ENCODE results near the gene PSD2. TPM values are rescaled to one million over a fixed set of nuclear protein-coding genes. Genes with fewer than 3 reads are reported as not detected.
A peak's percentile ranks its signal among the peaks of the same experiment; 100 is the strongest.

PSD2 gene
- total and polyA plus RNA-seq, 2 of the 13 experiments (the other 11 are each of a cell fraction or from before 2014, with no cell fraction given), result 0.07 TPM; not detected in 1

GRCh38 chr5:139765409-139766217 lies 30.0 kb upstream of the PSD2 start (continued):
- TF ChIP-seq MAZ (IDR thresholded peaks at IDR 0.05; ENCODE audit: borderline replicate concordance, low read depth, low read length), result no peak
- peak; percentile 77 for TF ChIP-seq MAZ (CRISPR knock-in tag; IDR thresholded peaks at IDR 0.05; ENCODE audit: low read depth)
- TF ChIP-seq ZNF350 (CRISPR knock-in tag; IDR thresholded peaks at IDR 0.05; ENCODE audit: borderline replicate concordance, low read depth), result peak; percentile 49; the same call in 1 of the 2 replicates
- TF ChIP-seq, protein P1, sequence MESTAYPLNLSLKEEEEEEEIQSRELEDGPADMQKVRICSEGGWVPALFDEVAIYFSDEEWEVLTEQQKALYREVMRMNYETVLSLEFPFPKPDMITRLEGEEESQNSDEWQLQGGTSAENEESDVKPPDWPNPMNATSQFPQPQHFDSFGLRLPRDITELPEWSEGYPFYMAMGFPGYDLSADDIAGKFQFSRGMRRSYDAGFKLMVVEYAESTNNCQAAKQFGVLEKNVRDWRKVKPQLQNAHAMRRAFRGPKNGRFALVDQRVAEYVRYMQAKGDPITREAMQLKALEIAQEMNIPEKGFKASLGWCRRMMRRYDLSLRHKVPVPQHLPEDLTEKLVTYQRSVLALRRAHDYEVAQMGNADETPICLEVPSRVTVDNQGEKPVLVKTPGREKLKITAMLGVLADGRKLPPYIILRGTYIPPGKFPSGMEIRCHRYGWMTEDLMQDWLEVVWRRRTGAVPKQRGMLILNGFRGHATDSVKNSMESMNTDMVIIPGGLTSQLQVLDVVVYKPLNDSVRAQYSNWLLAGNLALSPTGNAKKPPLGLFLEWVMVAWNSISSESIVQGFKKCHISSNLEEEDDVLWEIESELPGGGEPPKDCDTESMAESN (CRISPR knock-in tag; conservative IDR thresholded peaks at IDR 0.05), result peak; percentile 34; the same call in 1 of the 2 replicates
- TF ChIP-seq SMARCC2 (IDR thresholded peaks at IDR 0.05), result no peak
- no peak for TF ChIP-seq SOX13 (IDR thresholded peaks at IDR 0.05)
- no peak for TF ChIP-seq SOX13 (CRISPR knock-in tag; conservative IDR thresholded peaks at IDR 0.05 in 1 of 2, IDR thresholded peaks at IDR 0.05 in 1 of 2)
- TF ChIP-seq TCF7L2 (IDR thresholded peaks at IDR 0.05; ENCODE audit: low read depth, low read length), result no peak
- peak; percentile 64 for TF ChIP-seq TAF15 (IDR thresholded peaks at IDR 0.05; ENCODE audit: low read depth, low read length, poor library complexity, severe bottlenecking)
- TF ChIP-seq NAIF1 (CRISPR knock-in tag; IDR thresholded peaks at IDR 0.05; ENCODE audit: borderline replicate concordance), result 0 out of 2 replicates have a peak, but pooled peaks have one; percentile 34
- no peak for TF ChIP-seq ZNF335 (CRISPR knock-in tag; IDR thresholded peaks at IDR 0.05)
- TF ChIP-seq ZNF547 (CRISPR knock-in tag; IDR thresholded peaks at IDR 0.05), result no peak
- no peak for TF ChIP-seq SMAD3 (CRISPR knock-in tag; IDR thresholded peaks at IDR 0.05)
- peak; percentile 37 for TF ChIP-seq PHF8 (CRISPR knock-in tag; IDR thresholded peaks at IDR 0.05)
- 0 out of 2 replicates have a peak, but pooled peaks have one; percentile 30 for TF ChIP-seq HOXD1 (CRISPR knock-in tag; IDR thresholded peaks at IDR 0.05)
- TF ChIP-seq KAT7 (CRISPR knock-in tag; IDR thresholded peaks at IDR 0.05; ENCODE audit: borderline replicate concordance), result 0 out of 2 replicates have a peak, but pooled peaks have one; percentile 91
- 0 out of 2 replicates have a peak, but pooled peaks have one; percentile 36 for TF ChIP-seq MEIS1 (CRISPR knock-in tag; IDR thresholded peaks at IDR 0.05; ENCODE audit: borderline replicate concordance)
- TF ChIP-seq POLR2G (IDR thresholded peaks at IDR 0.05; ENCODE audit: low read depth, low read length), result no peak
- no peak for TF ChIP-seq SIN3B (IDR thresholded peaks at IDR 0.05; ENCODE audit: low read length)
- TF ChIP-seq KLF9 (CRISPR knock-in tag; IDR thresholded peaks at IDR 0.05; ENCODE audit: low read depth), result no peak
- no peak for TF ChIP-seq GTF3A (CRISPR knock-in tag; conservative IDR thresholded peaks at IDR 0.05)
- TF ChIP-seq NFATC3 (CRISPR knock-in tag; IDR thresholded peaks at IDR 0.05), result no peak
- peak; percentile 86; the same call in 1 of the 2 replicates for TF ChIP-seq ZNF333 (CRISPR knock-in tag; IDR thresholded peaks at IDR 0.05; ENCODE audit: borderline replicate concordance)
- TF ChIP-seq, protein P2, sequence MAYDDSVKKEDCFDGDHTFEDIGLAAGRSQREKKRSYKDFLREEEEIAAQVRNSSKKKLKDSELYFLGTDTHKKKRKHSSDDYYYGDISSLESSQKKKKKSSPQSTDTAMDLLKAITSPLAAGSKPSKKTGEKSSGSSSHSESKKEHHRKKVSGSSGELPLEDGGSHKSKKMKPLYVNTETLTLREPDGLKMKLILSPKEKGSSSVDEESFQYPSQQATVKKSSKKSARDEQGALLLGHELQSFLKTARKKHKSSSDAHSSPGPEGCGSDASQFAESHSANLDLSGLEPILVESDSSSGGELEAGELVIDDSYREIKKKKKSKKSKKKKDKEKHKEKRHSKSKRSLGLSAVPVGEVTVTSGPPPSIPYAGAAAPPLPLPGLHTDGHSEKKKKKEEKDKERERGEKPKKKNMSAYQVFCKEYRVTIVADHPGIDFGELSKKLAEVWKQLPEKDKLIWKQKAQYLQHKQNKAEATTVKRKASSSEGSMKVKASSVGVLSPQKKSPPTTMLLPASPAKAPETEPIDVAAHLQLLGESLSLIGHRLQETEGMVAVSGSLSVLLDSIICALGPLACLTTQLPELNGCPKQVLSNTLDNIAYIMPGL (CRISPR knock-in tag; IDR thresholded peaks at IDR 0.05; ENCODE audit: borderline replicate concordance in 1 of 2, low read depth in 1 of 2), result peak; percentile 96 to 99
- 0 out of 2 replicates have a peak, but pooled peaks have one; percentile 36 for TF ChIP-seq ZNF691 (CRISPR knock-in tag; IDR thresholded peaks at IDR 0.05; ENCODE audit: borderline replicate concordance, low read depth)
- no peak for TF ChIP-seq ZC3H4 (CRISPR knock-in tag; IDR thresholded peaks at IDR 0.05; ENCODE audit: borderline replicate concordance)

Measured in HepG2 (cell line).